WTC11 (cell line): Measurements from ENCODE around the gene ADAM19.

Experiments
- ELF4 ChIP-seq: sonication (generic); formaldehyde crosslinking; IDR thresholded peaks from 2 replicates; pipeline ENCODE4 v1.8.1; 2022; ENCODE audit warnings: low read depth, mild to moderate bottlenecking, moderate library complexity, missing genetic modification reagents
- EMX1 ChIP-seq: fragments of 250-450 bp; sonication (Bioruptor Pico); IDR thresholded peaks from 2 replicates; pipeline ENCODE4 v1.8.0; 2021; ENCODE audit warnings: mild to moderate bottlenecking
- JUN ChIP-seq: sonication (generic); formaldehyde crosslinking; IDR thresholded peaks from 2 replicates; pipeline ENCODE4 v1.8.0; 2023; ENCODE audit warnings: mild to moderate bottlenecking, missing genetic modification reagents
- KAT7 ChIP-seq: sonication (generic); formaldehyde crosslinking; IDR thresholded peaks from 2 replicates; pipeline ENCODE4 v1.8.1; 2023; ENCODE audit warnings: missing genetic modification reagents, mild to moderate bottlenecking, borderline replicate concordance
- SMAD3 ChIP-seq: sonication (generic); formaldehyde crosslinking; IDR thresholded peaks from 2 replicates; pipeline ENCODE4 v1.8.0; 2022; ENCODE audit warnings: missing genetic modification reagents, mild to moderate bottlenecking, borderline replicate concordance
- ZNF416 ChIP-seq: fragments of 250-450 bp; sonication (Bioruptor Pico); IDR thresholded peaks from 2 replicates; pipeline ENCODE4 v1.9.0; 2021; ENCODE audit warnings: mild to moderate bottlenecking, inconsistent platforms
- TF ChIP-seq, protein P1 (sequence below): sonication (generic); formaldehyde crosslinking; IDR thresholded peaks from 2 replicates; pipeline ENCODE4 v1.8.1; 2023; ENCODE audit warnings: mild to moderate bottlenecking, missing genetic modification reagents, moderate library complexity
- TF ChIP-seq, protein P2 (sequence below): sonication (generic); formaldehyde crosslinking; conservative IDR thresholded peaks from 2 replicates; pipeline ENCODE4 v1.8.1; 2022; ENCODE audit warnings: mild to moderate bottlenecking, missing genetic modification reagents
- TF ChIP-seq, protein P3 (sequence below): fragments of 200-600 bp; IDR thresholded peaks from 2 replicates; pipeline ENCODE4 v1.8.0; 2022; ENCODE audit warnings: antibody characterized with exemption
- TF ChIP-seq, protein P4 (sequence below): sonication (generic); formaldehyde crosslinking; IDR thresholded peaks from 2 replicates; pipeline ENCODE4 v1.8.0; 2022; ENCODE audit warnings: mild to moderate bottlenecking, missing genetic modification reagents
- TF ChIP-seq, protein P5 (sequence below): sonication (generic); formaldehyde crosslinking; IDR thresholded peaks from 2 replicates; pipeline ENCODE4 v1.8.0; 2022; ENCODE audit warnings: mild to moderate bottlenecking, missing genetic modification reagents
- TF ChIP-seq, protein P6 (sequence below): sonication (generic); formaldehyde crosslinking; conservative IDR thresholded peaks from 2 replicates; pipeline ENCODE4 v1.8.1; 2023; ENCODE audit warnings: mild to moderate bottlenecking, low read depth, missing genetic modification reagents, moderate library complexity
- TF ChIP-seq, protein P7 (sequence below): sonication (generic); formaldehyde crosslinking; IDR thresholded peaks from 2 replicates; pipeline ENCODE4 v1.8.1; 2022; ENCODE audit warnings: low read depth, mild to moderate bottlenecking, moderate library complexity, missing genetic modification reagents, borderline replicate concordance
- TF ChIP-seq, protein P8 (sequence below): sonication (generic); formaldehyde crosslinking; IDR thresholded peaks from 2 replicates; pipeline ENCODE4 v1.8.0; 2022; ENCODE audit warnings: mild to moderate bottlenecking, missing genetic modification reagents

DNA sequence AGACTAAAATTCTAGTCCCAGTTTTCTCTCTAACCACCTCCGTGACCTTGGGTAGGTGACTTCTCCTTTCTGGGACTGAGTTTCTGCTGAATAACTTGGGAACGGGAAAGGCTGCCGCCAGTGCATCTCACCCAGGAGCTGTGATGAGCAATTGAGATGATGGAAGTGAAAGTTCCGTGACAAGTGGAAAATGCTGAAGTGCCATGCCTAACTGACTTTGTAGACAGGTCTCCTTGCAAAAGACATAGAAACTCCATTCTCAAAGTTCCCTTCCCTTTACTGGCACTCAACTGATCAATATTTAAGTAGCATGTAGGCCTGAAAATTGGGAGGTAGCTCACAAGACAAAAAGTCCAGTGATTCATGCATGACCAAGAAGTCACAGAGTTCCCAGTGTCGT is 6.3 kb upstream of the ADAM19 start:
- TF ChIP-seq, protein P1, sequence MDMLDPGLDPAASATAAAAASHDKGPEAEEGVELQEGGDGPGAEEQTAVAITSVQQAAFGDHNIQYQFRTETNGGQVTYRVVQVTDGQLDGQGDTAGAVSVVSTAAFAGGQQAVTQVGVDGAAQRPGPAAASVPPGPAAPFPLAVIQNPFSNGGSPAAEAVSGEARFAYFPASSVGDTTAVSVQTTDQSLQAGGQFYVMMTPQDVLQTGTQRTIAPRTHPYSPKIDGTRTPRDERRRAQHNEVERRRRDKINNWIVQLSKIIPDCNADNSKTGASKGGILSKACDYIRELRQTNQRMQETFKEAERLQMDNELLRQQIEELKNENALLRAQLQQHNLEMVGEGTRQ (CRISPR knock-in tag), result no peak
- TF ChIP-seq SMAD3 (CRISPR knock-in tag) (no peak), JUN (CRISPR knock-in tag) (no peak), KAT7 (CRISPR knock-in tag) (no peak), EMX1 (no peak), ELF4 (CRISPR knock-in tag) (no peak), ZNF416 (CRISPR knock-in tag) (no peak)
- TF ChIP-seq, protein P2, sequence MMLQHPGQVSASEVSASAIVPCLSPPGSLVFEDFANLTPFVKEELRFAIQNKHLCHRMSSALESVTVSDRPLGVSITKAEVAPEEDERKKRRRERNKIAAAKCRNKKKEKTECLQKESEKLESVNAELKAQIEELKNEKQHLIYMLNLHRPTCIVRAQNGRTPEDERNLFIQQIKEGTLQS (CRISPR knock-in tag), result no peak
- TF ChIP-seq, protein P3, sequence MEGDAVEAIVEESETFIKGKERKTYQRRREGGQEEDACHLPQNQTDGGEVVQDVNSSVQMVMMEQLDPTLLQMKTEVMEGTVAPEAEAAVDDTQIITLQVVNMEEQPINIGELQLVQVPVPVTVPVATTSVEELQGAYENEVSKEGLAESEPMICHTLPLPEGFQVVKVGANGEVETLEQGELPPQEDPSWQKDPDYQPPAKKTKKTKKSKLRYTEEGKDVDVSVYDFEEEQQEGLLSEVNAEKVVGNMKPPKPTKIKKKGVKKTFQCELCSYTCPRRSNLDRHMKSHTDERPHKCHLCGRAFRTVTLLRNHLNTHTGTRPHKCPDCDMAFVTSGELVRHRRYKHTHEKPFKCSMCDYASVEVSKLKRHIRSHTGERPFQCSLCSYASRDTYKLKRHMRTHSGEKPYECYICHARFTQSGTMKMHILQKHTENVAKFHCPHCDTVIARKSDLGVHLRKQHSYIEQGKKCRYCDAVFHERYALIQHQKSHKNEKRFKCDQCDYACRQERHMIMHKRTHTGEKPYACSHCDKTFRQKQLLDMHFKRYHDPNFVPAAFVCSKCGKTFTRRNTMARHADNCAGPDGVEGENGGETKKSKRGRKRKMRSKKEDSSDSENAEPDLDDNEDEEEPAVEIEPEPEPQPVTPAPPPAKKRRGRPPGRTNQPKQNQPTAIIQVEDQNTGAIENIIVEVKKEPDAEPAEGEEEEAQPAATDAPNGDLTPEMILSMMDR, result no peak
- TF ChIP-seq, protein P4, sequence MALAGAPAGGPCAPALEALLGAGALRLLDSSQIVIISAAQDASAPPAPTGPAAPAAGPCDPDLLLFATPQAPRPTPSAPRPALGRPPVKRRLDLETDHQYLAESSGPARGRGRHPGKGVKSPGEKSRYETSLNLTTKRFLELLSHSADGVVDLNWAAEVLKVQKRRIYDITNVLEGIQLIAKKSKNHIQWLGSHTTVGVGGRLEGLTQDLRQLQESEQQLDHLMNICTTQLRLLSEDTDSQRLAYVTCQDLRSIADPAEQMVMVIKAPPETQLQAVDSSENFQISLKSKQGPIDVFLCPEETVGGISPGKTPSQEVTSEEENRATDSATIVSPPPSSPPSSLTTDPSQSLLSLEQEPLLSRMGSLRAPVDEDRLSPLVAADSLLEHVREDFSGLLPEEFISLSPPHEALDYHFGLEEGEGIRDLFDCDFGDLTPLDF, result no peak
- TF ChIP-seq, protein P5, sequence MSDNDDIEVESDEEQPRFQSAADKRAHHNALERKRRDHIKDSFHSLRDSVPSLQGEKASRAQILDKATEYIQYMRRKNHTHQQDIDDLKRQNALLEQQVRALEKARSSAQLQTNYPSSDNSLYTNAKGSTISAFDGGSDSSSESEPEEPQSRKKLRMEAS (CRISPR knock-in tag), result no peak
- TF ChIP-seq, protein P6, sequence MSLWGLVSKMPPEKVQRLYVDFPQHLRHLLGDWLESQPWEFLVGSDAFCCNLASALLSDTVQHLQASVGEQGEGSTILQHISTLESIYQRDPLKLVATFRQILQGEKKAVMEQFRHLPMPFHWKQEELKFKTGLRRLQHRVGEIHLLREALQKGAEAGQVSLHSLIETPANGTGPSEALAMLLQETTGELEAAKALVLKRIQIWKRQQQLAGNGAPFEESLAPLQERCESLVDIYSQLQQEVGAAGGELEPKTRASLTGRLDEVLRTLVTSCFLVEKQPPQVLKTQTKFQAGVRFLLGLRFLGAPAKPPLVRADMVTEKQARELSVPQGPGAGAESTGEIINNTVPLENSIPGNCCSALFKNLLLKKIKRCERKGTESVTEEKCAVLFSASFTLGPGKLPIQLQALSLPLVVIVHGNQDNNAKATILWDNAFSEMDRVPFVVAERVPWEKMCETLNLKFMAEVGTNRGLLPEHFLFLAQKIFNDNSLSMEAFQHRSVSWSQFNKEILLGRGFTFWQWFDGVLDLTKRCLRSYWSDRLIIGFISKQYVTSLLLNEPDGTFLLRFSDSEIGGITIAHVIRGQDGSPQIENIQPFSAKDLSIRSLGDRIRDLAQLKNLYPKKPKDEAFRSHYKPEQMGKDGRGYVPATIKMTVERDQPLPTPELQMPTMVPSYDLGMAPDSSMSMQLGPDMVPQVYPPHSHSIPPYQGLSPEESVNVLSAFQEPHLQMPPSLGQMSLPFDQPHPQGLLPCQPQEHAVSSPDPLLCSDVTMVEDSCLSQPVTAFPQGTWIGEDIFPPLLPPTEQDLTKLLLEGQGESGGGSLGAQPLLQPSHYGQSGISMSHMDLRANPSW (CRISPR knock-in tag), result no peak
- TF ChIP-seq, protein P7, sequence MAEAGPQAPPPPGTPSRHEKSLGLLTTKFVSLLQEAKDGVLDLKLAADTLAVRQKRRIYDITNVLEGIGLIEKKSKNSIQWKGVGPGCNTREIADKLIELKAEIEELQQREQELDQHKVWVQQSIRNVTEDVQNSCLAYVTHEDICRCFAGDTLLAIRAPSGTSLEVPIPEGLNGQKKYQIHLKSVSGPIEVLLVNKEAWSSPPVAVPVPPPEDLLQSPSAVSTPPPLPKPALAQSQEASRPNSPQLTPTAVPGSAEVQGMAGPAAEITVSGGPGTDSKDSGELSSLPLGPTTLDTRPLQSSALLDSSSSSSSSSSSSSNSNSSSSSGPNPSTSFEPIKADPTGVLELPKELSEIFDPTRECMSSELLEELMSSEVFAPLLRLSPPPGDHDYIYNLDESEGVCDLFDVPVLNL, result no peak
- TF ChIP-seq, protein P8, sequence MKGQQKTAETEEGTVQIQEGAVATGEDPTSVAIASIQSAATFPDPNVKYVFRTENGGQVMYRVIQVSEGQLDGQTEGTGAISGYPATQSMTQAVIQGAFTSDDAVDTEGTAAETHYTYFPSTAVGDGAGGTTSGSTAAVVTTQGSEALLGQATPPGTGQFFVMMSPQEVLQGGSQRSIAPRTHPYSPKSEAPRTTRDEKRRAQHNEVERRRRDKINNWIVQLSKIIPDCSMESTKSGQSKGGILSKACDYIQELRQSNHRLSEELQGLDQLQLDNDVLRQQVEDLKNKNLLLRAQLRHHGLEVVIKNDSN (CRISPR knock-in tag), result no peak
